ENCODE results near the gene MACF1. TPM values are rescaled to one million over a fixed set of nuclear protein-coding genes. Genes with fewer than 3 reads are reported as not detected.
A peak's percentile ranks its signal among the peaks of the same experiment; 100 is the strongest.

The MACF1 gene
- total RNA-seq, 1 experiment from 2014 or later = 104 TPM

- POLR2A ChIA-PET = no interaction called here
Measured at GRCh38 chr1:39372105-39372504, 167.6 kb downstream of the MACF1 start.

GRCh38 chr1:39376656-39377055, 172.2 kb downstream of the MACF1 start:
- Histone ChIP-seq H3K27me3 (replicated peaks; ENCODE audit: control insufficient read depth, insufficient read depth, low read length) (no peaks in the 10 kb centered on the region), H3K36me3 (ENCODE audit: control insufficient read depth, insufficient read depth, low read length) (no peaks in the 10 kb centered on the region; the same call in 1 of the 2 replicates), H3K9me3 (no peaks in the 10 kb centered on the region), H3K4me1 (peaks cover 5% of the 10 kb centered on the region; the same call in 1 of the 2 replicates), H3K4me3 (ENCODE audit: low read depth, low read length) (no peak overlapping the region)
- Mint-ChIP-seq H3K9me3 (ENCODE audit: unreplicated experiment) (no peaks in the 10 kb centered on the region), H3K4me1 (ENCODE audit: low read depth, unreplicated experiment) (peaks cover 7% of the 10 kb centered on the region), H3K27me3 (ENCODE audit: insufficient read depth, unreplicated experiment) (no peaks in the 10 kb centered on the region), H3K36me3 (ENCODE audit: insufficient read depth, unreplicated experiment) (peaks cover 22% of the 10 kb centered on the region), H3K27ac (ENCODE audit: unreplicated experiment) (no peak overlapping the region), H3K4me3 (ENCODE audit: unreplicated experiment) (no peak overlapping the region)
- intact Hi-C loops (cut with micrococcal nuclease; ENCODE audit: unreplicated experiment) = loop anchor here (5.0 kb wide), 1 partner anchor 204 kb away; no protein-coding TSS in a partner anchor
- BruUV-seq (replicated peaks) = no TSS peak
- no peak for TF ChIP-seq CTCF (IDR thresholded peaks at IDR 0.05; ENCODE audit: insufficient read depth in 1 of 2, low read depth in 1 of 2, low read length in 1 of 2, severe bottlenecking in 1 of 2, unreplicated experiment in 1 of 2)
- CTCF ChIA-PET = no interaction called here
- DNase-seq = no peak
- POLR2A ChIA-PET = no interaction called here

More at GRCh38 chr1:39372105-39372504, 167.6 kb downstream of the MACF1 start:
- H3K9me3 Mint-ChIP-seq (ENCODE audit: unreplicated experiment) = no peaks in the 10 kb centered on the region
- peaks cover 31% of the 10 kb centered on the region for H3K36me3 Mint-ChIP-seq (ENCODE audit: insufficient read depth, unreplicated experiment)
- H3K4me1 ChIP-seq = peaks cover 13% of the 10 kb centered on the region
- no peaks in the 10 kb centered on the region for H3K27me3 Mint-ChIP-seq (ENCODE audit: insufficient read depth, unreplicated experiment)
- no peak overlapping the region for H3K4me3 Mint-ChIP-seq (ENCODE audit: unreplicated experiment)
- H3K27me3 ChIP-seq (replicated peaks; ENCODE audit: control insufficient read depth, insufficient read depth, low read length) = no peaks in the 10 kb centered on the region
- CTCF ChIA-PET = no interaction called here
- no peak overlapping the region for H3K27ac Mint-ChIP-seq (ENCODE audit: unreplicated experiment)
- no peak for DNase-seq
- H3K4me1 Mint-ChIP-seq (ENCODE audit: low read depth, unreplicated experiment) = no peaks in the 10 kb centered on the region
- BruUV-seq (replicated peaks) = no TSS peak
- TF ChIP-seq CTCF (IDR thresholded peaks at IDR 0.05; ENCODE audit: insufficient read depth in 1 of 2, low read depth in 1 of 2, low read length in 1 of 2, severe bottlenecking in 1 of 2, unreplicated experiment in 1 of 2) = no peak
- intact Hi-C loops (cut with micrococcal nuclease; ENCODE audit: unreplicated experiment) = no loop called here
- H3K9me3 ChIP-seq = no peaks in the 10 kb centered on the region
- H3K36me3 ChIP-seq (ENCODE audit: control insufficient read depth, insufficient read depth, low read length) = no peaks in the 10 kb centered on the region
- no peak overlapping the region for H3K4me3 ChIP-seq (ENCODE audit: low read depth, low read length)

GRCh38 chr1:39378377-39378776, 173.9 kb downstream of the MACF1 start:
- Mint-ChIP-seq H3K27me3 (ENCODE audit: insufficient read depth, unreplicated experiment) (no peaks in the 10 kb centered on the region), H3K4me1 (ENCODE audit: low read depth, unreplicated experiment) (peaks cover 7% of the 10 kb centered on the region), H3K27ac (ENCODE audit: unreplicated experiment) (no peak overlapping the region), H3K9me3 (ENCODE audit: unreplicated experiment) (no peaks in the 10 kb centered on the region), H3K36me3 (ENCODE audit: insufficient read depth, unreplicated experiment) (peaks cover 31% of the 10 kb centered on the region), H3K4me3 (ENCODE audit: unreplicated experiment) (no peak overlapping the region)
- Histone ChIP-seq H3K27me3 (replicated peaks; ENCODE audit: control insufficient read depth, insufficient read depth, low read length) (no peaks in the 10 kb centered on the region), H3K4me3 (ENCODE audit: low read depth, low read length) (no peak overlapping the region), H3K9me3 (no peaks in the 10 kb centered on the region), H3K36me3 (ENCODE audit: control insufficient read depth, insufficient read depth, low read length) (no peaks in the 10 kb centered on the region; the same call in 1 of the 2 replicates), H3K4me1 (peaks cover 5% of the 10 kb centered on the region; the same call in 1 of the 2 replicates)
- intact Hi-C loops (cut with micrococcal nuclease; ENCODE audit: unreplicated experiment) = loop anchor here (1.0 to 5.0 kb wide), 3 partner anchors 9 to 206 kb away; no protein-coding TSS in a partner anchor
- POLR2A ChIA-PET = interaction anchor here (0.5 kb wide), 1 partner anchor 662 kb away, joined by 3 read pairs; the partner anchor contains the start of gene CAP1
- CTCF ChIA-PET = interaction anchor here (0.6 to 1.8 kb wide), 11 partner anchors 9 to 280 kb away, joined by 3 to 22 read pairs (median 4); no protein-coding TSS in a partner anchor
- DNase-seq = peak; percentile 73 to 74
- peak; percentile 51 to 69 for TF ChIP-seq CTCF (IDR thresholded peaks at IDR 0.05; ENCODE audit: insufficient read depth in 1 of 2, low read depth in 1 of 2, low read length in 1 of 2, severe bottlenecking in 1 of 2, unreplicated experiment in 1 of 2)
- BruUV-seq (replicated peaks) = no TSS peak

Data from Caco-2 (cell line).